Sigmoid colon (tissue), 4 donors: ENCODE data around the gene PDE4DIP.
"Not testable (repeated sequence)": the region's sequence is repeated elsewhere in the genome, so short reads cannot be mapped to it uniquely, and the experiment has no call there.

ENCODE experiments used
- EP300 ChIP-seq, 4 donors: sonication (generic); formaldehyde crosslinking; IDR thresholded peaks; one replicate each; pipeline ENCODE4 v1.6.1; 2017; ENCODE audit warnings: antibody characterized with exemption in 4 of 4
- POLR2AphosphoS5 ChIP-seq, 4 donors: sonication (generic); formaldehyde crosslinking; IDR thresholded peaks; one replicate each; pipeline ENCODE4 v1.6.1; 2017; ENCODE audit warnings: antibody characterized with exemption in 4 of 4
- TF ChIP-seq, protein P1 (sequence below), 4 experiments: fragments of 450-650 bp in 3 of 4; fragments of 200-600 bp in 1 of 4; IDR thresholded peaks; one replicate each; pipeline ENCODE4 v1.5.1; 2016 to 2019; ENCODE audit warnings: antibody characterized with exemption in 4 of 4, mild to moderate bottlenecking in 3 of 4, moderate library complexity in 2 of 4

GRCh38 chr1:148952938-148953616 lies 108.8 kb downstream of the PDE4DIP start:
- not testable (repeated sequence) for TF ChIP-seq EP300, POLR2AphosphoS5 (IDR thresholded peaks at IDR 0.05)
- TF ChIP-seq, protein P1, sequence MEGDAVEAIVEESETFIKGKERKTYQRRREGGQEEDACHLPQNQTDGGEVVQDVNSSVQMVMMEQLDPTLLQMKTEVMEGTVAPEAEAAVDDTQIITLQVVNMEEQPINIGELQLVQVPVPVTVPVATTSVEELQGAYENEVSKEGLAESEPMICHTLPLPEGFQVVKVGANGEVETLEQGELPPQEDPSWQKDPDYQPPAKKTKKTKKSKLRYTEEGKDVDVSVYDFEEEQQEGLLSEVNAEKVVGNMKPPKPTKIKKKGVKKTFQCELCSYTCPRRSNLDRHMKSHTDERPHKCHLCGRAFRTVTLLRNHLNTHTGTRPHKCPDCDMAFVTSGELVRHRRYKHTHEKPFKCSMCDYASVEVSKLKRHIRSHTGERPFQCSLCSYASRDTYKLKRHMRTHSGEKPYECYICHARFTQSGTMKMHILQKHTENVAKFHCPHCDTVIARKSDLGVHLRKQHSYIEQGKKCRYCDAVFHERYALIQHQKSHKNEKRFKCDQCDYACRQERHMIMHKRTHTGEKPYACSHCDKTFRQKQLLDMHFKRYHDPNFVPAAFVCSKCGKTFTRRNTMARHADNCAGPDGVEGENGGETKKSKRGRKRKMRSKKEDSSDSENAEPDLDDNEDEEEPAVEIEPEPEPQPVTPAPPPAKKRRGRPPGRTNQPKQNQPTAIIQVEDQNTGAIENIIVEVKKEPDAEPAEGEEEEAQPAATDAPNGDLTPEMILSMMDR (IDR thresholded peaks at IDR 0.05): not testable (repeated sequence)
